SK-N-SH (cell line): ENCODE data around the gene TTC28. TPM values are rescaled to one million over a fixed set of nuclear protein-coding genes. Genes with fewer than 3 reads are reported as not detected.

Experiments used
- CTCF ChIA-PET: fragments of 300-600, 350-600 bp; formaldehyde crosslinking; extraction: SDS; loops from one replicate; lab custom pipeline; 2021; lab: Yijun Ruan, JAX
- POLR2A ChIA-PET: fragments of 350-600 bp; sonication (Branson Sonifier 250); formaldehyde crosslinking; extraction: SDS; loops from one replicate; lab custom pipeline; 2020; ENCODE audit warnings: antibody characterized with exemption, inconsistent platforms; lab: Yijun Ruan, JAX
- DNase-seq: peaks from one replicate; pipeline ENCODE4 v3.0.0; 2012
- H2AFZ ChIP-seq: fragments of 200-600 bp; sonication (generic); 2 replicates; pipeline ENCODE4 v1.8.1; 2016; ENCODE audit warnings: antibody characterized with exemption, mild to moderate bottlenecking, low read depth
- H3F3A ChIP-seq: fragments of 200-600 bp; sonication (generic); replicated peaks from 2 replicates; pipeline ENCODE3; 2016; ENCODE audit warnings: antibody characterized with exemption, mild to moderate bottlenecking; ENCODE audit not compliant: insufficient read depth
- H3K27ac ChIP-seq, 2 experiments: fragments of 200-500 bp in 1 of 2; fragments of 200-600 bp in 1 of 2; sonication (Bioruptor generic) in 1 of 2; sonication (generic), shearing (Covaris generic) in 1 of 2; 2 replicates each; pipeline versions ENCODE4 v1.5.1 to v1.6.1; 2014 to 2016; ENCODE audit warnings: low read depth in 2 of 2, inconsistent platforms in 1 of 2, low read length in 1 of 2, mild to moderate bottlenecking in 1 of 2, mixed read lengths in 1 of 2
- H3K27me3 ChIP-seq: fragments of 200-600 bp; sonication (generic), shearing (Covaris generic); 2 replicates; pipeline ENCODE4 v1.6.1; 2016; ENCODE audit warnings: mixed run types; ENCODE audit not compliant: insufficient read depth
- H3K36me3 ChIP-seq, 2 experiments: fragments of 200-500 bp in 1 of 2; fragments of 200-600 bp in 1 of 2; sonication (Bioruptor generic) in 1 of 2; sonication (generic) in 1 of 2; replicated peaks in 1 of 2; 2 replicates each; pipeline versions ENCODE3 to v1.5.1; 2014 to 2016; ENCODE audit warnings: low read length in 1 of 2, mild to moderate bottlenecking in 1 of 2; ENCODE audit not compliant: insufficient read depth in 2 of 2, control insufficient read depth in 1 of 2
- H3K4me1 ChIP-seq, 2 experiments: fragments of 200-500 bp in 1 of 2; fragments of 200-600 bp in 1 of 2; sonication (Bioruptor generic) in 1 of 2; sonication (generic), shearing (Covaris generic) in 1 of 2; 2 replicates each; pipeline versions ENCODE4 v1.5.1 to v1.6.1; 2014 to 2016; ENCODE audit warnings: low read depth in 1 of 2, low read length in 1 of 2, mixed run types in 1 of 2; ENCODE audit not compliant: insufficient read depth in 2 of 2, control insufficient read depth in 1 of 2
- H3K4me2 ChIP-seq: fragments of 200-600 bp; sonication (generic), shearing (Covaris generic); 2 replicates; pipeline ENCODE4 v1.6.1; 2017; ENCODE audit warnings: mixed run types
- H3K4me3 ChIP-seq, 2 experiments: fragments of 200-500 bp in 1 of 2; fragments of 200-600 bp in 1 of 2; sonication (Bioruptor generic) in 1 of 2; sonication (generic), shearing (Covaris generic) in 1 of 2; 2 replicates each; pipeline versions ENCODE4 v1.5.1 to v1.8.1; 2014 to 2016; ENCODE audit warnings: low read depth in 2 of 2, inconsistent platforms in 1 of 2, low read length in 1 of 2, mild to moderate bottlenecking in 1 of 2, mixed read lengths in 1 of 2, moderate library complexity in 1 of 2
- H3K79me2 ChIP-seq: fragments of 200-600 bp; sonication (generic); 2 replicates; pipeline ENCODE4 v1.8.1; 2017; ENCODE audit warnings: mild to moderate bottlenecking; ENCODE audit not compliant: insufficient read depth
- H3K9ac ChIP-seq: fragments of 200-600 bp; sonication (generic); 2 replicates; pipeline ENCODE4 v1.6.1; 2017; ENCODE audit warnings: mixed run types
- H3K9me2 ChIP-seq: fragments of 200-600 bp; sonication (generic); 2 replicates; pipeline ENCODE4 v1.6.1; 2017; ENCODE audit warnings: mixed run types
- H3K9me3 ChIP-seq: fragments of 200-600 bp; sonication (generic); 2 replicates; pipeline ENCODE4 v1.6.1; 2017; ENCODE audit warnings: mixed run types, mild to moderate bottlenecking, moderate library complexity
- H4K20me1 ChIP-seq: fragments of 200-600 bp; sonication (generic); 2 replicates; pipeline ENCODE4 v1.6.1; 2017; ENCODE audit warnings: mild to moderate bottlenecking, mixed run types; ENCODE audit not compliant: insufficient read depth
- CHD2 ChIP-seq: fragments of 150-350 bp; IDR thresholded peaks from 2 replicates; pipeline ENCODE4 v1.6.1; 2018; ENCODE audit warnings: low read length; ENCODE audit not compliant: partially characterized antibody
- ELF1 ChIP-seq: IDR thresholded peaks from 2 replicates; pipeline ENCODE4 v1.4.0; 2012
- EZH2phosphoT487 ChIP-seq: fragments of 200-600 bp; sonication (generic); IDR thresholded peaks from 2 replicates; pipeline ENCODE4 v1.6.1; 2017; ENCODE audit warnings: low read depth, mixed run types, mild to moderate bottlenecking, antibody characterized with exemption, moderate library complexity, borderline replicate concordance
- FOXJ3 ChIP-seq: sonication (generic); formaldehyde crosslinking; IDR thresholded peaks from 2 replicates; pipeline ENCODE4 v1.5.1; 2020; ENCODE audit warnings: mild to moderate bottlenecking, missing genetic modification reagents
- FOXM1 ChIP-seq: IDR thresholded peaks from 2 replicates; pipeline ENCODE4 v1.4.0; 2012; ENCODE audit warnings: low read depth, mild to moderate bottlenecking
- NFIC ChIP-seq: IDR thresholded peaks from 2 replicates; pipeline ENCODE4 v1.4.0; 2012; ENCODE audit warnings: borderline replicate concordance
- POLR2AphosphoS5 ChIP-seq: IDR thresholded peaks from 2 replicates; pipeline ENCODE4 v1.6.1; 2012; ENCODE audit warnings: low read depth, low read length
- REST ChIP-seq: IDR thresholded peaks from 2 replicates; pipeline ENCODE4 v1.6.1; 2012; ENCODE audit warnings: mild to moderate bottlenecking, low read depth, low read length, moderate library complexity
- SIN3A ChIP-seq: IDR thresholded peaks from 2 replicates; pipeline ENCODE4 v1.6.1; 2012; ENCODE audit warnings: low read depth, mild to moderate bottlenecking, low read length, moderate library complexity, borderline replicate concordance
- TEAD4 ChIP-seq: IDR thresholded peaks from 2 replicates; pipeline ENCODE4 v1.4.0; 2012; ENCODE audit warnings: mild to moderate bottlenecking, borderline replicate concordance; ENCODE audit not compliant: insufficient read depth
- WGBS: methylation state at CpG from one replicate; pipeline ENCODE4 v1.1.6; 2017; ENCODE audit warnings: low lambda C conversion rate; 5-methylcytosine and 5-hydroxymethylcytosine counted together
- polyA plus RNA-seq, 3 experiments: library from polyadenylated mRNA; depleted of rRNA; stranded (reverse); fragments of >200 nt; gene quantifications; 2 replicates each; pipeline ENCODE4 v1.2.3, GENCODE V29; 2012
- TF ChIP-seq, protein P1 (sequence below): IDR thresholded peaks from 2 replicates; pipeline ENCODE4 v1.4.0; 2012; ENCODE audit warnings: low read depth, borderline replicate concordance

The TTC28 gene
- polyA plus RNA-seq, 1 of the 3 experiments (the other 2 are of a cell fraction): 5.9 TPM

DNA sequence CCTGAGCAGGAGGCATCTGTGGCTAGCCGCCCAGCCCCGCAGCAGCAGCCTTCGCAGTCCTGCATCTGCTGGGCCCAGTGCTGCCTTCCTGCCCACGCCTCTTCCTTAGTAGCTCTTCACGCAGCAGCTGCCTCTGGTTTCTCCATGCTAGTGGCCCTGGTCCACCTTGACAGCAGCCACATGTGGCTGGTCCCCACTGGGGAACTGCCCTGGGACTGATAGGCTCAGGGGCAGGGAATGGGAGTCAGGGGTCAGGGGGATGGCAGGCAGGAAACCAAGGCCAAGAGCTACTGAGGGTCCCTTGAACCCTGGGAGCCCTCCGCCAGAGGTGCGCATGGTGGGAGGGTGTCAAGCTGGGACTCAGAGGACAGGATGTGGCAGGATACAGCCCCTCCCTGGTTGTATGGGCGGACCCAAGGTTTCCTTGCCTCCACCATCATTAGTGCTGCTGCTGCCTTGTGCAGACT, 661.1 kb downstream of the TTC28 start:
- Histone ChIP-seq H3K4me3 (no peak overlapping the region), H3F3A (peaks cover 4% of the 10 kb centered on the region), H3K9me3 (no peaks in the 10 kb centered on the region), H3K79me2 (no peaks in the 10 kb centered on the region), H3K36me3 (no peaks in the 10 kb centered on the region), H3K27ac (peak overlapping the region in 1 of 2 experiments; percentile 91; a peak in 1 of 4 replicates), H2AFZ (no peak overlapping the region), H3K27me3 (no peaks in the 10 kb centered on the region), H3K4me2 (no peak overlapping the region), H3K9me2 (no peaks in the 10 kb centered on the region), H4K20me1 (no peaks in the 10 kb centered on the region; the same call in 1 of the 2 replicates), H3K4me1 (peaks cover 8 to 99% of the 10 kb centered on the region in 2 experiments; a peak in 3 of 4 replicates), H3K9ac (no peak overlapping the region)
- CTCF ChIA-PET: interaction anchor here (0.7 to 32.5 kb wide), 16 partner anchors 10 to 1028 kb away, joined by 3 to 630 read pairs (median 21); no protein-coding TSS in a partner anchor
- POLR2A ChIA-PET: interaction anchor here (0.6 to 1.9 kb wide), 2 partner anchors 16 to 425 kb away, joined by 3 to 6 read pairs; no protein-coding TSS in a partner anchor
- TF ChIP-seq FOXJ3 (no peak), TEAD4 (no peak), EZH2phosphoT487 (no peak), SIN3A (no peak), ELF1 (no peak), POLR2AphosphoS5 (no peak), CHD2 (no peak), FOXM1 (no peak)
- TF ChIP-seq, protein P1, sequence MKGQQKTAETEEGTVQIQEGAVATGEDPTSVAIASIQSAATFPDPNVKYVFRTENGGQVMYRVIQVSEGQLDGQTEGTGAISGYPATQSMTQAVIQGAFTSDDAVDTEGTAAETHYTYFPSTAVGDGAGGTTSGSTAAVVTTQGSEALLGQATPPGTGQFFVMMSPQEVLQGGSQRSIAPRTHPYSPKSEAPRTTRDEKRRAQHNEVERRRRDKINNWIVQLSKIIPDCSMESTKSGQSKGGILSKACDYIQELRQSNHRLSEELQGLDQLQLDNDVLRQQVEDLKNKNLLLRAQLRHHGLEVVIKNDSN: no peak
- WGBS: 96% methylated on average over 4 of the region's 8 CpGs
- DNase-seq: no peak

DNA sequence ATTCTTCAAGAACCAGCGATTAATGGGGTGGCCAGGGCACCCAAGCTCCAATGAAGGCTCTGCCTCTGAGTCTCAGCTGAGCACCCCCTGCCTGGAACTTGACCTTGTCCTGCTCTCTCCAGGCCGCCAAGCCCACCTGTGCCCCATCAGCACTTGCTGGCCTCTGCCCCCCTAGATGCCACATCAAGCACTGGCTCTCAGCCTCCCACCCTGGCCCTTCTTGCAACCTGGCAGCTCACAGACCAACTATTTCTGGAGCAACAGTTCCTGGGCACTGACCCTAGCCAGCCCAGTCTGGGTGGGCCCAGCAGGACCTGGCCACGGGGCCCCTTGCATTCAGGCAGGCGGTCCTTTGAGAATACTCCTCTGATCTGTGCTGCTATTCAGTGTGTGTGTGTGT, 661.8 kb downstream of the TTC28 start:
- Histone ChIP-seq H3K4me2 (no peak overlapping the region), H3K4me1 (peaks cover 8 to 99% of the 10 kb centered on the region in 2 experiments; a peak in 3 of 4 replicates), H3K9me2 (no peaks in the 10 kb centered on the region), H3F3A (peaks cover 4% of the 10 kb centered on the region), H3K9ac (no peak overlapping the region), H3K9me3 (no peaks in the 10 kb centered on the region), H3K27ac (peak overlapping the region in 1 of 2 experiments; percentile 100; a peak in 1 of 4 replicates), H2AFZ (no peak overlapping the region), H3K4me3 (no peak overlapping the region), H3K36me3 (no peaks in the 10 kb centered on the region), H3K79me2 (no peaks in the 10 kb centered on the region), H3K27me3 (no peaks in the 10 kb centered on the region), H4K20me1 (no peaks in the 10 kb centered on the region; the same call in 1 of the 2 replicates)
- TF ChIP-seq REST: no peak
- TF ChIP-seq, protein P1: no peak
- TF ChIP-seq NFIC: no peak
- ChIA-PET CTCF (interaction anchor here (1.1 to 32.5 kb wide), 8 partner anchors 12 to 811 kb away, joined by 3 to 630 read pairs (median 40); no protein-coding TSS in a partner anchor), POLR2A (interaction anchor here (0.6 to 1.9 kb wide), 2 partner anchors 16 to 425 kb away, joined by 3 to 6 read pairs; no protein-coding TSS in a partner anchor)
- 90% methylated on average over 3 of the region's 4 CpGs for WGBS
- no peak for DNase-seq
